Activated naive CD8-positive, alpha-beta T cell treated with anti-CD3 and anti-CD28 coated beads, Interleukin-2, amount 50 U/mL, for 16 hours (primary cell): Measurements from ENCODE around the gene TXNL1.

ENCODE experiments used
- DNase-seq: peaks from one replicate; pipeline ENCODE4 v3.0.0-alpha.2; 2020; ENCODE audit warnings: low read depth, low spot score

Gene TXNL1

DNA sequence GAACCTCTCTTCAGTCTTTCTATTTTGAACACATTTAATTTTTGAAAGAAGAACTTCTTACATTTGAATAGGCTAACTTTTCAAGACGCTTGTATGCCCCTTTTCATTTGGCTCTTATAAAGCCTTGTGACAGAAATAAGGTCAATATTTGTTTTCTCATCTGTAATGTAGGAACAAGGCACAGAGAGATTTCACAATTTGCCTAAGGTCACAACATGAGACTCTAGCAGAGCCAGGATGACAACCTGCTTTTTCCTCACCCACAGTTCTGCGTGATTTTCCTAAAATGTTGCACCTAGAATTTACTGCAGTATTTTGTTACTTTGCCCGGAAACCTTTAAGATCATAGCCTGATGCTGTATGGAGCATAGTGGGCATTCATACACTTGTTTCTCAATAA, 67.4 kb downstream of the TXNL1 start:
- no peak for DNase-seq

DNA sequence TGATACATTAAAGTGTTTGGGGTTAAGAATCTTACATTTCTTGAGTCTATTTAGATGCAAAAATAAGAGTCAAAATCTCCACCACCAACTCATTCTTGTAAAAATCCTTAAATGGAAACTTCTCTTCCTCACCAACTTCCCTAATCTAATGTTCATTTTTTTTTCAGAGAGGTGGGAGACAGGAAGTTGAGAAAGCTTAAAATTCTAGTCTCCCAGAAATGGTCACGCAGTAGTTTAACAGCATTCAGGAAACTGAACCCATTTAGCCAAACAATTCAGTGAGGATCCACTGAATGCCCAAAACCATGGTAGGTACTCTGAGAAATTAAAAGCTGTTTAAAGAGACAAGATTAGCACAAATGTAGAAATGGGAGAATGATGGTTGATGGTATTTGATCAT, 69.0 kb downstream of the TXNL1 start:
- no peak for DNase-seq

DNA sequence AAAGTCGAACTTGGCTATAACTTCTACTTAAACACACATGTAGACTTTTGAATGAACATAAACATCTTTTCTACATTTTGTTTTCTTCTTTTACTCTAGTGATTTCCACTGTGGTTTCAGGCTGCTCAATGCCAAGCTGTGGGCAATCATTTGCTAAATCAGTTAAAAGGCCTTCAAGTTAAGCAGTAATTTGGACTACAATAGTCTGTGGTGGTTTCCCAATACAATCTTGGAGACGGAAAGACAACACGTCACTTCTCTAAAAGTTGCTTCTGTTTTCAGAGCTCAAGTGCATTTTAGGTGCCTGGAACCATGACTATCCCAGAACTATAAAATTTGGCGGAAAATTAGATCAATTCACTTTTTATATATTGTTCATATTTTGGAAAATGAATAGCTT, 69.4 kb downstream of the TXNL1 start:
- DNase-seq: no peak

DNA sequence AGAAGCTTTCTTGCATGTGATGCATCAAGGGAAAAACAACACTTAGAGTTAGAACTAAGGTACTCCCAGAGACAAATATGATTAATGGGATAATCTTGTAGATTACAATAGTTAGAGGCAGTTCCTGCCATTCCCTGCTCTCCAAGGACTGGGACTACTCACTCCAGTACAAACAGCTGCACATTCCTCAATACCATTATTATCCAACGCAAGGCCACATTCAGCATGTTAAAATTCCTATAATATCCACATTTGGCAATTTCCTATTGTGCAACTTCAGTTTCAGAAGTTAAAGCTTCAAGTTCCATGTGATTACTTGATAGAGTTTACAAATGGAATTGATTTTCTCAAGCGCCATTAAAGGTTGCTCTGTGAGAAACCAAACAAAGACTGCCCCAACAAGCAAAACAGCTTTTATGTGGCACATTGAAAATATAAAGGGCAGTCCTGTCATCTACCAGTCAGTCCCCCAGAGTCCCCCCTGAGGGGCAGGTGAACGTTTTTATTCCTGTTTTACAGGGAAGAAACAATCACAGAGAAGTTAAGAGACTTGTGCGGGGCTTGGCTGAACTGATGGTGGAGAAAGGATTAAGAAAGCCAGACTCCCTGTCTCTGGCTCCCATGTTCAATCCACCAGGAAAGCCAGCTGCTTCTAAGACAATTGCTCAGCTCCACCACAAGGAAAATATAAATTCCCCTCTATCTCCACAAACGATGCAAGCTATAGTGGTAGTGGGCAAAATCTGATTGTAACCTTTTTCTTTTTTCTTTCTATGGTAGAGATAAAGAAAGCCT, 72.6 kb downstream of the TXNL1 start:
- DNase-seq: no peak

DNA sequence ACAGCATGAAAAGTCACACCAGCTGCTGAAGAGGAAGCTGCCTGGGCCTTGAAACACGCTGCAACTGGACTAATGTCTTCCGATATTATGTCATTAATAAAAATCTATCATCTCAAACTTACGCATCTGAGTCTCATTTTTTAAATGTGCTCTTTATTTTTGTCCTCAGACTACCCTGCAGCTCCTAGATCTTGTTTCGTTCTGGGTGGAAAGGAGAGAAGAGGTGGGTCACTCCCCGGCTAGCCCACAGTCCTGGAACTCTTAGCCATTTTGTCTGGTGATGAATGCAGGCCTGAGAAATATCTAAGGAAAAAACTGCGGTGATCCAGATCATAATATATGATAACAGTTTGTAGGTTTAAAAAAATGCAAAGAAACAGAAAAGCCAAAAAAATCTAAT, 73.3 kb downstream of the TXNL1 start:
- DNase-seq: no peak

DNA sequence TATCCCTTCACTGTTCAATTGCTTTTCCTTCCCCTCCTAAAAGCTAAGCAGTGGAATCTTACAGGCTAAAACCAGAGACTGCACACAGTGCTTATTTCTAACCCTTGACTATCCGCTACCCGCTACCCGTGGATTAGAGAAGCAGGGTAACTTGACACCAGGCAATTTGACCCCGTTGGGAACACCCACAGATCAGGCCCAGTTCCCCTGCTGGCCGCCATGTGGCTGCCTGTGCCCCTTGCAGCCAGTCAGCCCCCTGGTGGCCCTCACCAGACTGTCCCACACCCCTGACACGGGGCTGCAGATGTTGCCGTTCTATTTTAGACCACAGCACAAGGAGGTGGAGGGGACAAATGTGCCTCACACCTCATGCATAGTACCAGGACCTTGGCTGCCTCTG, 74.8 kb downstream of the TXNL1 start:
- no peak for DNase-seq

DNA sequence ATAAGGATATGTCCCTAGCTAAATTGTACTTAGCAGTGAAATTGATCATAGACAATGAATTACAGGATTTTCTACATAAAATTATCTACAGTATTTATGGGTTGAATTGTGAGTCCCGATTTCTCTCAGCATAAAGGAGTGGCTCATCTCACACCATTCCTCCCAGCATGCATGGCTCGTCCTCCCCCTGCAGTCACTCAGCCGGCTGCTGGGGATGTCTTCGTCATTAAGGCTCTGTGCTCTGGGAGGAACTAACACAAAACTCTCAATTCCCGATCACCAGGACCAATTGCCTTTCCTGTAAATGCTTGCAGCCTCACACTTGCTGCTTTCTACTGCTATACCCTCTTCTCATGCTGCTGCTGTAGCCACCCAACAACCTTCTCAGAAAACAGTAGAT, 75.9 kb downstream of the TXNL1 start:
- no peak for DNase-seq

DNA sequence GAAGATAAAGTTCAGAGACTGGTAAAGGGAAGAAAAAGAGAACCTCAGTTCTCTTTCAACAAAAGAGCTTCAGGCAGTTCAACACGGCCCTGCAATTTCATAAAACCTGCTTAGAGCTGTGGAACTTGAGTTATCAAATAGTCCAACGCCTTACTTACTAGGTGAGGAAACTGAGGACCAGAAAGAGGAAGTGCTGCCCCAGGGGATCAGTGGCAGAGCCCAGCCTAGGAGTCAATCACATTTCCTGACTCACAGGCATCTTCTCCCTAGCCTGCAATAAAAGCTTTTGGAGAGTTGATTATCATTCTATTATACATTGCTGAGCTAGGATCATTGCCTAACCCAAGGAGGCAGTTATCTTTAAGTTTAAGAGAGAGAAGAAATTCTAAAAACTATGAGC, 77.4 kb downstream of the TXNL1 start:
- no peak for DNase-seq

DNA sequence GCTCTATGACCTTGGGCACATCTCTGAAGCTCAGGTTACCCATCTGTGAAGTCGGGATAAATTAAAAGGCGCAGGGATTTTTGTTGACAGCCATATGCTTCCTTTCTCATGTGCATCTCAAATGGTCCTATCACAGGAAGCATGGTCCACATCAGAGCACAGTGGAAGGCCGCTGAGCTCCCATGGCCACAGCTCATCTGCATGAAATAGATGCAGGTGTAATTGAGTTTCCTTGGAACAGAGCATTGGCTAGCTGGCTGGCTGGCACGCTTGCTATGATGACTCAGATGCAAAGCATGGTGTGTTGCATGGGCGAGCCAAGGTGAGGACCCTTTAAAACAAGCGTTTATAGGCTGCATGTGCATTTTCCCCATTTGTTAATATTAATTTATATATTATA, 79.3 kb downstream of the TXNL1 start:
- DNase-seq: no peak

DNA sequence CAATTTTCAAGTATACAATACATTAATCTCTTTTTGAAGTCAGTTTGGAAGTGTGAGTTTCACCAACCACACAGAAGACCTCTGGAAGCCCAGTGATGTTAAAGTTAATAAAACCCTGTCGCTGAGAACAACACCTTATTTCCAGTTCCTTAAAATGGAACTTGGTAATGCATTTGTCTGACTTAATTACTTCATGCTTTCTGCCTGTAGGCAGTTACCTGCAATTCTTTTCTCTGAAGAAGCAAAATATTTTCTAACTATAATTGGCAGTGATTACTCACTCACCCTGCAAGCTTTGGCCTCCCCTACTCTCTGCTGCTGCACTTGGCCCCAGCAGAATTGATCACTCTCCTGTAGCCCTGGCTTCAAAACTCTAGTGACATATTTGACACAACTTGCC, 81.5 kb downstream of the TXNL1 start:
- DNase-seq: no peak

DNA sequence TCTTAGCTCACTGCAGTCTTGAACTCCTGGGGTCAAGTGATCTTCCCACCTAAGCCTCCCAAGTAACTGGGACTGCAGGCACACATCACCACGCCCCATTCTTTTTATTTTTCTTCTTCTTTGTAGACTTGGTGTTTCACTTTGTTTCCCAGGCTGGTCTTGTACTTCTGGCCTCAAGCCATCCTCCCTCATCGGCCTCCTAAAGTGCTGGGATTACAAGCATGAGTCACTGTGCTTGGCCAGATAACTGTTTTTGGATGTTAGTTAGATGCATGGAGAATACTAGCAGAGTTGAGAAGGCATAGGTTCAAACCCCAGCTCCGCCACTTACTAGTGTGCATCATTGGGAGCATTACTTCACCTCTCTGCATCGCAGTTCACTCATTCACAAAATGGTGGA, 88.3 kb downstream of the TXNL1 start:
- DNase-seq: no peak
